Endothelial cell (in vitro differentiated cells): ENCODE data around the gene BBS2. TPM values are rescaled to one million over a fixed set of nuclear protein-coding genes. Genes with fewer than 3 reads are reported as not detected.
A peak's percentile ranks its signal among the peaks of the same experiment; 100 is the strongest.

Source experiments
- DNase-seq: peaks from one replicate; pipeline ENCODE4 v3.0.0; 2021; ENCODE audit warnings: low spot score
- H3K27ac Mint-ChIP-seq: one replicate; pipeline ENCODE4 v1.8.0; 2021; ENCODE audit warnings: mixed read lengths, inconsistent platforms; ENCODE audit not compliant: unreplicated experiment
- H3K27me3 Mint-ChIP-seq: one replicate; pipeline ENCODE4 v1.8.0; 2021; ENCODE audit warnings: mild to moderate bottlenecking, moderate library complexity, mixed read lengths, inconsistent platforms; ENCODE audit not compliant: unreplicated experiment
- H3K36me3 Mint-ChIP-seq: one replicate; pipeline ENCODE4 v1.8.0; 2021; ENCODE audit warnings: mild to moderate bottlenecking, low read depth, mixed read lengths, inconsistent platforms; ENCODE audit not compliant: unreplicated experiment
- H3K4me1 Mint-ChIP-seq: one replicate; pipeline ENCODE4 v1.8.0; 2021; ENCODE audit warnings: mild to moderate bottlenecking, mixed read lengths, inconsistent platforms; ENCODE audit not compliant: unreplicated experiment
- H3K4me3 Mint-ChIP-seq: one replicate; pipeline ENCODE4 v1.8.0; 2021; ENCODE audit warnings: mild to moderate bottlenecking, mixed read lengths, inconsistent platforms; ENCODE audit not compliant: unreplicated experiment
- H3K9me3 Mint-ChIP-seq: one replicate; pipeline ENCODE4 v1.8.0; 2021; ENCODE audit warnings: mixed read lengths, inconsistent platforms; ENCODE audit not compliant: unreplicated experiment
- total RNA-seq: library from RNA; stranded (reverse); fragmentation: NEBNext Ultra II Directional; extraction: Animal tissue kit (Norgen Biotek cat#: 25700); gene quantifications from one replicate; pipeline ENCODE4 v1.2.1, GENCODE V29; 2021; ENCODE audit not compliant: unreplicated experiment
- TF ChIP-seq, protein P1 (sequence below): fragments of 200-600 bp; sonication (generic); IDR thresholded peaks from one replicate; pipeline ENCODE4 v1.5.0; 2021; ENCODE audit warnings: antibody characterized with exemption; ENCODE audit not compliant: unreplicated experiment

The BBS2 gene
- total RNA-seq, 1 donor from 2014 or later: 37.5 TPM

- no peak overlapping the region for H3K27ac Mint-ChIP-seq
- DNase-seq: no peak
- H3K36me3 Mint-ChIP-seq: no peaks in the 10 kb centered on the region
- no peaks in the 10 kb centered on the region for H3K9me3 Mint-ChIP-seq
- H3K27me3 Mint-ChIP-seq: no peaks in the 10 kb centered on the region
- no peak overlapping the region for H3K4me3 Mint-ChIP-seq
- H3K4me1 Mint-ChIP-seq: no peaks in the 10 kb centered on the region
- TF ChIP-seq, protein P1, sequence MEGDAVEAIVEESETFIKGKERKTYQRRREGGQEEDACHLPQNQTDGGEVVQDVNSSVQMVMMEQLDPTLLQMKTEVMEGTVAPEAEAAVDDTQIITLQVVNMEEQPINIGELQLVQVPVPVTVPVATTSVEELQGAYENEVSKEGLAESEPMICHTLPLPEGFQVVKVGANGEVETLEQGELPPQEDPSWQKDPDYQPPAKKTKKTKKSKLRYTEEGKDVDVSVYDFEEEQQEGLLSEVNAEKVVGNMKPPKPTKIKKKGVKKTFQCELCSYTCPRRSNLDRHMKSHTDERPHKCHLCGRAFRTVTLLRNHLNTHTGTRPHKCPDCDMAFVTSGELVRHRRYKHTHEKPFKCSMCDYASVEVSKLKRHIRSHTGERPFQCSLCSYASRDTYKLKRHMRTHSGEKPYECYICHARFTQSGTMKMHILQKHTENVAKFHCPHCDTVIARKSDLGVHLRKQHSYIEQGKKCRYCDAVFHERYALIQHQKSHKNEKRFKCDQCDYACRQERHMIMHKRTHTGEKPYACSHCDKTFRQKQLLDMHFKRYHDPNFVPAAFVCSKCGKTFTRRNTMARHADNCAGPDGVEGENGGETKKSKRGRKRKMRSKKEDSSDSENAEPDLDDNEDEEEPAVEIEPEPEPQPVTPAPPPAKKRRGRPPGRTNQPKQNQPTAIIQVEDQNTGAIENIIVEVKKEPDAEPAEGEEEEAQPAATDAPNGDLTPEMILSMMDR: no peak
Measured at GRCh38 chr16:56530872-56531271, 11.0 kb upstream of the BBS2 start.

DNA sequence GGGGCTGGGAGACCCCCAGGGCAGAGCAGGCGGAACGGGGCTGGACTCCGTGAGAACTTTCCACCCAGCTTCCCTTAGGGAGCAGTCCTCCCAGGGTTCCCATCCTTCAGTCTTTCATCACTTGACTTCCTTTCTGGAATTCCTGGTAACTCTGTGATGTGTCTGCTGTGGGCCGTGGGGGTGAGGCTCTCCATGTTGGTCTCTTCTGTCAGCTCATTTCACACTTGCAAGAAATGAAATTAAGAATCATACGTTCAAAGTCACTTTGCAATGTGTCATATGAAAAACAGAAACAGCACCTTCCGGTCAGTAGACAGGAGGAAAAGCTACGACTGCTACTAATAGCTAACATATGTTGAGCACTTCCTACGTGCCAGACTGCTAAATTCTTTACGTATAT lies 5.4 kb upstream of the BBS2 start:
- no peaks in the 10 kb centered on the region for H3K27me3 Mint-ChIP-seq
- TF ChIP-seq, protein P1: no peak
- no peak for DNase-seq
- H3K4me3 Mint-ChIP-seq: no peak overlapping the region
- no peak overlapping the region for H3K27ac Mint-ChIP-seq
- no peaks in the 10 kb centered on the region for H3K36me3 Mint-ChIP-seq
- H3K4me1 Mint-ChIP-seq: peaks cover 6% of the 10 kb centered on the region
- no peaks in the 10 kb centered on the region for H3K9me3 Mint-ChIP-seq

DNA sequence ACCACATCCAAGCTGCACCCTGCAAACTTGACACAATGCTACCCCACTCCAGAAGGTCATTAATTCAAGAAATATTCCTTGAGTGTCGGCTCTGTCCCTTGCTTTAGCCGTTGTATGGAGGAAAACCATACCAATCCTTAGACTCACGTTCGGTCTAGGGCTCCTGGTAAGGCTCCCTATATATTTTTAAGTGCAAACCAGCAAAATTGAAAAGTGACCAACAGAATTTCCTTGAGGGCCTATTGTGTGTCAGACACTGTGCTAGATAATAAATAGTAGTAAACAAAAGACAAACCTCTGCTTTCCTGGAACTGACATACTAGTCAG lies 390 bp upstream of the BBS2 start:
- Mint-ChIP-seq H3K4me3 (peak overlapping the region; percentile 89), H3K36me3 (no peaks in the 10 kb centered on the region), H3K4me1 (peaks cover 8% of the 10 kb centered on the region), H3K27me3 (no peaks in the 10 kb centered on the region), H3K9me3 (no peaks in the 10 kb centered on the region), H3K27ac (peak overlapping the region; percentile 52)
- no peak for DNase-seq
- TF ChIP-seq, protein P1: no peak

GRCh38 chr16:56518425-56518824 lies 1.4 kb downstream of the BBS2 start:
- H3K36me3 Mint-ChIP-seq: no peaks in the 10 kb centered on the region
- TF ChIP-seq, protein P1: no peak
- H3K27me3 Mint-ChIP-seq: no peaks in the 10 kb centered on the region
- peak overlapping the region; percentile 17 for H3K27ac Mint-ChIP-seq
- peaks cover 8% of the 10 kb centered on the region for H3K4me1 Mint-ChIP-seq
- no peak for DNase-seq
- peak overlapping the region; percentile 87 for H3K4me3 Mint-ChIP-seq
- H3K9me3 Mint-ChIP-seq: no peaks in the 10 kb centered on the region

GRCh38 chr16:56517206-56517605 lies 2.6 kb downstream of the BBS2 start:
- no peaks in the 10 kb centered on the region for H3K9me3 Mint-ChIP-seq
- no peaks in the 10 kb centered on the region for H3K36me3 Mint-ChIP-seq
- no peak for DNase-seq
- no peaks in the 10 kb centered on the region for H3K27me3 Mint-ChIP-seq
- no peak overlapping the region for H3K4me3 Mint-ChIP-seq
- TF ChIP-seq, protein P1: no peak
- no peak overlapping the region for H3K27ac Mint-ChIP-seq
- peaks cover 8% of the 10 kb centered on the region for H3K4me1 Mint-ChIP-seq
